ENCODE measurements around the gene COP1.
"Not testable (repeated sequence)": the region's sequence is repeated elsewhere in the genome, so short reads cannot be mapped to it uniquely, and the experiment has no call there.

Gene COP1

GRCh38 chr1:176220100-176220689 lies 13.1 kb upstream of the COP1 start:
- Histone ChIP-seq H3K9ac (ENCODE audit: low read depth, low read length) (no peak overlapping the region), H3K9me3 (ENCODE audit: control insufficient read depth, insufficient read depth, low read length) (no peaks in the 10 kb centered on the region), H3K36me3 (ENCODE audit: control insufficient read depth, insufficient read depth, low read length) (no peaks in the 10 kb centered on the region), H3K27ac (ENCODE audit: low read depth, low read length) (no peak overlapping the region), H3K27me3 (ENCODE audit: control insufficient read depth, insufficient read depth, low read length) (no peaks in the 10 kb centered on the region), H3K4me3 (ENCODE audit: low read depth, low read length) (no peak overlapping the region), H3K4me1 (ENCODE audit: control insufficient read depth, insufficient read depth, low read length) (peaks cover 10% of the 10 kb centered on the region)

GRCh38 chr1:176217461-176218099 lies 10.5 kb upstream of the COP1 start:
- H3K9me3 ChIP-seq (ENCODE audit: control insufficient read depth, insufficient read depth, low read length) = no peaks in the 10 kb centered on the region
- no peak overlapping the region for H3K4me3 ChIP-seq (ENCODE audit: low read depth, low read length)
- no peaks in the 10 kb centered on the region for H3K36me3 ChIP-seq (ENCODE audit: control insufficient read depth, insufficient read depth, low read length)
- H3K27ac ChIP-seq (ENCODE audit: low read depth, low read length) = no peak overlapping the region
- H3K27me3 ChIP-seq (ENCODE audit: control insufficient read depth, insufficient read depth, low read length) = no peaks in the 10 kb centered on the region
- no peak overlapping the region for H3K9ac ChIP-seq (ENCODE audit: low read depth, low read length)
- no peaks in the 10 kb centered on the region for H3K4me1 ChIP-seq (ENCODE audit: control insufficient read depth, insufficient read depth, low read length)

- Histone ChIP-seq H3K4me3 (ENCODE audit: low read depth, low read length) (no peak overlapping the region), H3K27ac (ENCODE audit: low read depth, low read length) (no peak overlapping the region), H3K36me3 (ENCODE audit: control insufficient read depth, insufficient read depth, low read length) (no peaks in the 10 kb centered on the region), H3K4me1 (ENCODE audit: control insufficient read depth, insufficient read depth, low read length) (no peaks in the 10 kb centered on the region), H3K27me3 (ENCODE audit: control insufficient read depth, insufficient read depth, low read length) (no peaks in the 10 kb centered on the region), H3K9ac (ENCODE audit: low read depth, low read length) (no peak overlapping the region), H3K9me3 (ENCODE audit: control insufficient read depth, insufficient read depth, low read length) (no peaks in the 10 kb centered on the region)
Observed at GRCh38 chr1:176216031-176216430, 8.9 kb upstream of the COP1 start.

GRCh38 chr1:176211396-176212165 lies 4.5 kb upstream of the COP1 start:
- no peaks in the 10 kb centered on the region for H3K4me1 ChIP-seq (ENCODE audit: control insufficient read depth, insufficient read depth, low read length)
- H3K4me3 ChIP-seq (ENCODE audit: low read depth, low read length) = no peak overlapping the region
- H3K9ac ChIP-seq (ENCODE audit: low read depth, low read length) = no peak overlapping the region
- no peaks in the 10 kb centered on the region for H3K27me3 ChIP-seq (ENCODE audit: control insufficient read depth, insufficient read depth, low read length)
- no peaks in the 10 kb centered on the region for H3K9me3 ChIP-seq (ENCODE audit: control insufficient read depth, insufficient read depth, low read length)
- no peaks in the 10 kb centered on the region for H3K36me3 ChIP-seq (ENCODE audit: control insufficient read depth, insufficient read depth, low read length)
- no peak overlapping the region for H3K27ac ChIP-seq (ENCODE audit: low read depth, low read length)

- Histone ChIP-seq H3K4me3 (ENCODE audit: low read depth, low read length) (peak overlapping the region; percentile 84), H3K27me3 (ENCODE audit: control insufficient read depth, insufficient read depth, low read length) (no peaks in the 10 kb centered on the region), H3K9me3 (ENCODE audit: control insufficient read depth, insufficient read depth, low read length) (no peaks in the 10 kb centered on the region), H3K27ac (ENCODE audit: low read depth, low read length) (peak overlapping the region; percentile 97), H3K4me1 (ENCODE audit: control insufficient read depth, insufficient read depth, low read length) (peaks cover 14% of the 10 kb centered on the region; the same call in 1 of the 2 replicates), H3K9ac (ENCODE audit: low read depth, low read length) (peak overlapping the region; percentile 74), H3K36me3 (ENCODE audit: control insufficient read depth, insufficient read depth, low read length) (no peaks in the 10 kb centered on the region)
Observed at GRCh38 chr1:176208034-176208433, 948 bp upstream of the COP1 start.

- no peaks in the 10 kb centered on the region for H3K27me3 ChIP-seq (ENCODE audit: control insufficient read depth, insufficient read depth, low read length)
- peak overlapping the region; percentile 62 for H3K9ac ChIP-seq (ENCODE audit: low read depth, low read length)
- peaks cover 14% of the 10 kb centered on the region; the same call in 1 of the 2 replicates for H3K4me1 ChIP-seq (ENCODE audit: control insufficient read depth, insufficient read depth, low read length)
- peak overlapping the region; percentile 97 for H3K27ac ChIP-seq (ENCODE audit: low read depth, low read length)
- no peaks in the 10 kb centered on the region for H3K36me3 ChIP-seq (ENCODE audit: control insufficient read depth, insufficient read depth, low read length)
- H3K9me3 ChIP-seq (ENCODE audit: control insufficient read depth, insufficient read depth, low read length) = no peaks in the 10 kb centered on the region
- H3K4me3 ChIP-seq (ENCODE audit: low read depth, low read length) = peak overlapping the region; percentile 84
Observed at GRCh38 chr1:176206006-176206960, 803 bp downstream of the COP1 start.

GRCh38 chr1:176205332-176205914 lies 1.7 kb downstream of the COP1 start:
- no peak overlapping the region for H3K27ac ChIP-seq (ENCODE audit: low read depth, low read length)
- peaks cover 14% of the 10 kb centered on the region; the same call in 1 of the 2 replicates for H3K4me1 ChIP-seq (ENCODE audit: control insufficient read depth, insufficient read depth, low read length)

GRCh38 chr1:176204655-176205054 lies 2.4 kb downstream of the COP1 start:
- not testable (repeated sequence) for H3K27me3 ChIP-seq (ENCODE audit: control insufficient read depth, insufficient read depth, low read length); H3K27ac ChIP-seq (ENCODE audit: low read depth, low read length); H3K9me3 ChIP-seq (ENCODE audit: control insufficient read depth, insufficient read depth, low read length); H3K36me3 ChIP-seq (ENCODE audit: control insufficient read depth, insufficient read depth, low read length); H3K9ac ChIP-seq (ENCODE audit: low read depth, low read length)
- Histone ChIP-seq H3K4me3 (ENCODE audit: low read depth, low read length) (peak overlapping the region; percentile 84; the same call in 1 of the 2 replicates), H3K4me1 (ENCODE audit: control insufficient read depth, insufficient read depth, low read length) (peaks cover 14% of the 10 kb centered on the region; the same call in 1 of the 2 replicates)

More at GRCh38 chr1:176205332-176205914, 1.7 kb downstream of the COP1 start:
- no peaks in the 10 kb centered on the region for H3K27me3 ChIP-seq (ENCODE audit: control insufficient read depth, insufficient read depth, low read length)
- no peaks in the 10 kb centered on the region for H3K36me3 ChIP-seq (ENCODE audit: control insufficient read depth, insufficient read depth, low read length)
- peak overlapping the region; percentile 84 for H3K4me3 ChIP-seq (ENCODE audit: low read depth, low read length)
- no peaks in the 10 kb centered on the region for H3K9me3 ChIP-seq (ENCODE audit: control insufficient read depth, insufficient read depth, low read length)
- H3K9ac ChIP-seq (ENCODE audit: low read depth, low read length) = no peak overlapping the region

- no peaks in the 10 kb centered on the region for H3K36me3 ChIP-seq (ENCODE audit: control insufficient read depth, insufficient read depth, low read length)
- peaks cover 14% of the 10 kb centered on the region; the same call in 1 of the 2 replicates for H3K4me1 ChIP-seq (ENCODE audit: control insufficient read depth, insufficient read depth, low read length)
- H3K27me3 ChIP-seq (ENCODE audit: control insufficient read depth, insufficient read depth, low read length) = no peaks in the 10 kb centered on the region
- H3K9me3 ChIP-seq (ENCODE audit: control insufficient read depth, insufficient read depth, low read length) = no peaks in the 10 kb centered on the region
- H3K9ac ChIP-seq (ENCODE audit: low read depth, low read length) = no peak overlapping the region
- H3K4me3 ChIP-seq (ENCODE audit: low read depth, low read length) = no peak overlapping the region
- H3K27ac ChIP-seq (ENCODE audit: low read depth, low read length) = no peak overlapping the region
Observed at GRCh38 chr1:176203735-176204134, 3.4 kb downstream of the COP1 start.

- Histone ChIP-seq H3K27ac (ENCODE audit: low read depth, low read length) (no peak overlapping the region), H3K4me1 (ENCODE audit: control insufficient read depth, insufficient read depth, low read length) (peaks cover 17% of the 10 kb centered on the region; the same call in 1 of the 2 replicates), H3K27me3 (ENCODE audit: control insufficient read depth, insufficient read depth, low read length) (no peaks in the 10 kb centered on the region), H3K9ac (ENCODE audit: low read depth, low read length) (no peak overlapping the region), H3K9me3 (ENCODE audit: control insufficient read depth, insufficient read depth, low read length) (no peaks in the 10 kb centered on the region), H3K4me3 (ENCODE audit: low read depth, low read length) (no peak overlapping the region), H3K36me3 (ENCODE audit: control insufficient read depth, insufficient read depth, low read length) (no peaks in the 10 kb centered on the region)
Observed at GRCh38 chr1:176201568-176201967, 5.5 kb downstream of the COP1 start.

All from HUES48 (cell line).